Erythroblast (primary cell): ENCODE measurements around the gene LZIC.

ENCODE experiments used
- GATA1 ChIP-seq: IDR thresholded peaks from 2 replicates; pipeline ENCODE4 v1.6.1; 2011; ENCODE audit warnings: low read depth, mild to moderate bottlenecking, control low read depth, low read length, moderate library complexity
- POLR2A ChIP-seq: IDR thresholded peaks from 2 replicates; pipeline ENCODE4 v1.6.1; 2011; ENCODE audit warnings: mild to moderate bottlenecking, low read length

DNA sequence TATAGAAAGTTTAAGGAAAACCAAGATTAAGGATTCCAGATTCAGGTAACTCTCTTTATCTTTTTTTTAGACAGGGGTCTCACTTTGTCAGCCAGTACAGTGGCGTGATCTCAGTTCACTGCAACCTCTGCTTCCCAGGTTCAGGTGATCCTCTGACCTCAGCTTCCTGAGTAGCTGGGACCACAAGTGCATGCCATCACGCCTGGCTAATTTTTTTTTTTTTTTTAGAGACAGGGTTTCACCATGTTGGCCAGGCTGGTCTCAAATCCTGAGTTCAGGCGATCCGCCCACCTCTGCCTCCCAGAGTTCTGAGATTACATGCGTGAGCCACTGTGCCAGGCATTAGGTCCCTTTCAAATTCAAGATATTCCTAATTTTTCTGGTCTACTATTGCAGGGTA lies 15.9 kb downstream of the LZIC start:
- TF ChIP-seq POLR2A (no peak), GATA1 (no peak)
